ENCODE measurements around the gene MRGPRX4.

The MRGPRX4 gene

DNA sequence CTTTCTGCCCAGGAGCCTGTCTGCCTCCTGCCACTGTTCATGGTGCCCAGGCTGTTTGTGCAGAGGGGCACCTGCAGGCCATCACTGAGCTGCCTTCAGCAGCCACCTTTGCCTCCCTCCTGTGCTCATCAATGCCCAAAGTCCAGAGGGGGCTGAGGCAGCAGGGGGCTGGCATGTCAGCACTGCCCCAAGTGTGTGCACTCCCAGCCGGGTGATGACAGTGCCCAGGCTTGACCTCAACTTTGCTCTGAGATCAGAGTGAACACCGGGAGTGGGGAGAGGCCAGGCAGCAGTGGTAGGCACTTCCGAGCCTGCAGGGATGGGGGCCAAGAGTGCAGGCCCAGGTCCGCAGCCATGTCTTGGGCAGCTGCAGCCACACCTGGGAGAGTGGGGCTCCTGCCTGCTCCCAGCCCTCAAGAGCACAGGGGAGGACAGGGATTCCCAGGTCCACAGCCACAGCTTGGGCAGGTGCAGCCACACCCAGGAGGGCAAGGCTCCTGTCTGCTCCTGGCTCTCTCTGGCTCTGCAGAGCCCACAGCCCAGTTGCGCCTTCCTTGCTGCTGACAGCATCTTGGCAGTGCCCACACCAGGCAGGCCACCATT is 48.7 kb downstream of the MRGPRX4 start:
- DNase-seq (ENCODE audit: low spot score) = no peak

DNA sequence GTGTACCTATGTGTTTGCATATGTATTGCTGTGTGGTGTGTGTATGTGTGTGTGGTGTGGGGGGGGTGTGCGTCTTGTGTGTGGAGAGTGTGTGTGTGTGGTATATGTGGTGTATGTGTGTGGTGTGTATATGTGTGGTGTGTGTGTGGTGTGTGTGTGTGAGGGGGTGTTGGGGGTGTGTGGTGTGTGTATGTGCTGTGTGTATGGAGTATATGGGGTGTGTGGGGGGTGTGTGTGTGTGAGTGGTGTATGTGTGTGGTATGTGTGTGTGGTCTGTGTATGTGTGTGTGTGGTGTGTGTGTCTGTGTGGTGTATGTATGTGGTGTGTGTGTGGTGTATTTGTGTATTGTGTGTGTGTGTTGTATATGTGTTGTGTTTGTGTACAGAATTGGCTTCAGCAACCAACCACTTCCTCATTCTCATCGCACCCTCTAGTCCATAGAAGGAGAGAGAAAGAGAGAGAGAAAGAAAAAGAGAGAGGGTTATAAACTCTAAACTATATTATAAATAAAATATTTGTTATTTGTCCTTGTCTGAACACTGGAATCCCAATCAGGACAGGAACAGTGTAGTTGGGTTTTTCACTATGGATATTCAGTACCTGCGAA is 50.3 kb downstream of the MRGPRX4 start:
- no peak for DNase-seq (ENCODE audit: low spot score)

Measured in LoVo (cell line).